ENCODE measurements around the gene NMNAT2. TPM values are rescaled to one million over a fixed set of nuclear protein-coding genes. Genes with fewer than 3 reads are reported as not detected.

Gene NMNAT2
- polyA plus RNA-seq, 1 donor from 2014 or later: 43.8 TPM

DNA sequence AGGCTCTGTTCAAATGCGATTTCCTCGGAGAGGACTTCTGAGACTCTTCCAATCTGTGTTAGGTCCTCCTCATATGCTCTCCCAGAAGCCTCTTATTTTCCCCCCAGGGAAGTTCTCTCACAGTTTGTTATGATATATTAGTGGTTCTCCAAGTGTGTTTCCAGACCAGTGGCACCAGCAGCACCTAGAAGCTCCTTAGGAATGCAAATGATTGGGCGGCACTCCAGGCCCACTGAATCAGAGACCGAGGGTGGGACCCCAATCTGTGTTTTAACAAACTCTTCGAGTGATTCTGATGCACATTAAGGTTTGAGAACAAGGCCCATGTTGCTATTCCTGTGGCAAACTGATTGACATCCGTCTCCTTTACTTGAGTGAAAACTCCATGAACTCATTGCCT lies 63.0 kb downstream of the NMNAT2 start:
- TF ChIP-seq EP300 (conservative IDR thresholded peaks at IDR 0.05; ENCODE audit: poor library complexity, severe bottlenecking): no peak
- TF ChIP-seq, protein P1, sequence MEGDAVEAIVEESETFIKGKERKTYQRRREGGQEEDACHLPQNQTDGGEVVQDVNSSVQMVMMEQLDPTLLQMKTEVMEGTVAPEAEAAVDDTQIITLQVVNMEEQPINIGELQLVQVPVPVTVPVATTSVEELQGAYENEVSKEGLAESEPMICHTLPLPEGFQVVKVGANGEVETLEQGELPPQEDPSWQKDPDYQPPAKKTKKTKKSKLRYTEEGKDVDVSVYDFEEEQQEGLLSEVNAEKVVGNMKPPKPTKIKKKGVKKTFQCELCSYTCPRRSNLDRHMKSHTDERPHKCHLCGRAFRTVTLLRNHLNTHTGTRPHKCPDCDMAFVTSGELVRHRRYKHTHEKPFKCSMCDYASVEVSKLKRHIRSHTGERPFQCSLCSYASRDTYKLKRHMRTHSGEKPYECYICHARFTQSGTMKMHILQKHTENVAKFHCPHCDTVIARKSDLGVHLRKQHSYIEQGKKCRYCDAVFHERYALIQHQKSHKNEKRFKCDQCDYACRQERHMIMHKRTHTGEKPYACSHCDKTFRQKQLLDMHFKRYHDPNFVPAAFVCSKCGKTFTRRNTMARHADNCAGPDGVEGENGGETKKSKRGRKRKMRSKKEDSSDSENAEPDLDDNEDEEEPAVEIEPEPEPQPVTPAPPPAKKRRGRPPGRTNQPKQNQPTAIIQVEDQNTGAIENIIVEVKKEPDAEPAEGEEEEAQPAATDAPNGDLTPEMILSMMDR (IDR thresholded peaks at IDR 0.05; ENCODE audit: poor library complexity, severe bottlenecking): no peak
- no peak for TF ChIP-seq TAF1 (IDR thresholded peaks at IDR 0.05; ENCODE audit: low read depth)
- no peak for TF ChIP-seq EZH2 (IDR thresholded peaks at IDR 0.05; ENCODE audit: borderline replicate concordance, insufficient read depth, low read length, poor library complexity, severe bottlenecking)
- no peak for TF ChIP-seq RAD21 (conservative IDR thresholded peaks at IDR 0.05)
- no peak for TF ChIP-seq SMC3 (conservative IDR thresholded peaks at IDR 0.05; ENCODE audit: poor library complexity)
- no peak for TF ChIP-seq MXI1 (conservative IDR thresholded peaks at IDR 0.05; ENCODE audit: poor library complexity, severe bottlenecking)
- TF ChIP-seq, protein P2, sequence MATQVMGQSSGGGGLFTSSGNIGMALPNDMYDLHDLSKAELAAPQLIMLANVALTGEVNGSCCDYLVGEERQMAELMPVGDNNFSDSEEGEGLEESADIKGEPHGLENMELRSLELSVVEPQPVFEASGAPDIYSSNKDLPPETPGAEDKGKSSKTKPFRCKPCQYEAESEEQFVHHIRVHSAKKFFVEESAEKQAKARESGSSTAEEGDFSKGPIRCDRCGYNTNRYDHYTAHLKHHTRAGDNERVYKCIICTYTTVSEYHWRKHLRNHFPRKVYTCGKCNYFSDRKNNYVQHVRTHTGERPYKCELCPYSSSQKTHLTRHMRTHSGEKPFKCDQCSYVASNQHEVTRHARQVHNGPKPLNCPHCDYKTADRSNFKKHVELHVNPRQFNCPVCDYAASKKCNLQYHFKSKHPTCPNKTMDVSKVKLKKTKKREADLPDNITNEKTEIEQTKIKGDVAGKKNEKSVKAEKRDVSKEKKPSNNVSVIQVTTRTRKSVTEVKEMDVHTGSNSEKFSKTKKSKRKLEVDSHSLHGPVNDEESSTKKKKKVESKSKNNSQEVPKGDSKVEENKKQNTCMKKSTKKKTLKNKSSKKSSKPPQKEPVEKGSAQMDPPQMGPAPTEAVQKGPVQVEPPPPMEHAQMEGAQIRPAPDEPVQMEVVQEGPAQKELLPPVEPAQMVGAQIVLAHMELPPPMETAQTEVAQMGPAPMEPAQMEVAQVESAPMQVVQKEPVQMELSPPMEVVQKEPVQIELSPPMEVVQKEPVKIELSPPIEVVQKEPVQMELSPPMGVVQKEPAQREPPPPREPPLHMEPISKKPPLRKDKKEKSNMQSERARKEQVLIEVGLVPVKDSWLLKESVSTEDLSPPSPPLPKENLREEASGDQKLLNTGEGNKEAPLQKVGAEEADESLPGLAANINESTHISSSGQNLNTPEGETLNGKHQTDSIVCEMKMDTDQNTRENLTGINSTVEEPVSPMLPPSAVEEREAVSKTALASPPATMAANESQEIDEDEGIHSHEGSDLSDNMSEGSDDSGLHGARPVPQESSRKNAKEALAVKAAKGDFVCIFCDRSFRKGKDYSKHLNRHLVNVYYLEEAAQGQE (IDR thresholded peaks at IDR 0.05; ENCODE audit: borderline replicate concordance): no peak
- no peak for TF ChIP-seq POLR2AphosphoS5 (IDR thresholded peaks at IDR 0.05)
- Histone ChIP-seq H3K4me3 (ENCODE audit: low read length) (no peak overlapping the region), H4K20me1 (ENCODE audit: insufficient read depth) (no peaks in the 10 kb centered on the region), H3K36me3 (ENCODE audit: insufficient read depth, low read length) (no peaks in the 10 kb centered on the region), H3K9me2 (ENCODE audit: insufficient read depth, low read length) (no peaks in the 10 kb centered on the region), H3K9me3 (ENCODE audit: low read length) (no peaks in the 10 kb centered on the region), H3K4me2 (ENCODE audit: low read length) (no peak overlapping the region), H3K27me3 (ENCODE audit: insufficient read depth, low read depth, low read length) (no peaks in the 10 kb centered on the region), H3K27ac (ENCODE audit: low read length) (no peak overlapping the region), H3F3A (ENCODE audit: insufficient read depth, low read length, poor library complexity, severe bottlenecking) (no peaks in the 10 kb centered on the region), H3K79me2 (replicated peaks; ENCODE audit: insufficient read depth, low read length) (no peaks in the 10 kb centered on the region), H3K9ac (ENCODE audit: low read length) (no peak overlapping the region), H2AFZ (ENCODE audit: low read depth, low read length) (no peak overlapping the region)

DNA sequence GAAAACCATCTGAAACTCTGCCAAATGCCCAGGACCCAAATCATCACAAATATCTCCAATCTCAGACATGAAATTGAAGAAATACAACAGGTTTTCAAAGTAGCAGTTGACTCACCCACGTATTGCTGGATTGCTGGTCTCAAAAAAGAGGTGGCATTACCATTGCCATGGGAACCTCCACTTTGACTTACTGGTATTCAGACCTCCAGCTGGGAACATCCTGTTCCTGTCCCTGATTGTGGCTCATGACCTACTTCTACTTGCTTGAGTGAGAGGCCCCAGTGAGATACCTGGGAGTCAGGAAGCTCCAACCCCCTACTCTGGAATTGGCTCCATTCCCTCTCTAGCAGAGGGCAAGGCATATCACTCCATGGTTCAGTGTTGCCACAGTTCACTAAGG lies 64.6 kb downstream of the NMNAT2 start:
- Histone ChIP-seq H3K4me2 (ENCODE audit: low read length) (no peak overlapping the region), H3K4me3 (ENCODE audit: low read length) (no peak overlapping the region), H3K36me3 (ENCODE audit: insufficient read depth, low read length) (no peaks in the 10 kb centered on the region), H4K20me1 (ENCODE audit: insufficient read depth) (no peaks in the 10 kb centered on the region), H3K27ac (ENCODE audit: low read length) (no peak overlapping the region), H3K9me2 (ENCODE audit: insufficient read depth, low read length) (no peaks in the 10 kb centered on the region), H3K9me3 (ENCODE audit: low read length) (no peaks in the 10 kb centered on the region), H3K79me2 (replicated peaks; ENCODE audit: insufficient read depth, low read length) (no peaks in the 10 kb centered on the region), H3F3A (ENCODE audit: insufficient read depth, low read length, poor library complexity, severe bottlenecking) (no peaks in the 10 kb centered on the region), H3K9ac (ENCODE audit: low read length) (no peak overlapping the region), H2AFZ (ENCODE audit: low read depth, low read length) (no peak overlapping the region), H3K27me3 (ENCODE audit: insufficient read depth, low read depth, low read length) (no peaks in the 10 kb centered on the region)
- no peak for TF ChIP-seq EP300 (conservative IDR thresholded peaks at IDR 0.05; ENCODE audit: poor library complexity, severe bottlenecking)

DNA sequence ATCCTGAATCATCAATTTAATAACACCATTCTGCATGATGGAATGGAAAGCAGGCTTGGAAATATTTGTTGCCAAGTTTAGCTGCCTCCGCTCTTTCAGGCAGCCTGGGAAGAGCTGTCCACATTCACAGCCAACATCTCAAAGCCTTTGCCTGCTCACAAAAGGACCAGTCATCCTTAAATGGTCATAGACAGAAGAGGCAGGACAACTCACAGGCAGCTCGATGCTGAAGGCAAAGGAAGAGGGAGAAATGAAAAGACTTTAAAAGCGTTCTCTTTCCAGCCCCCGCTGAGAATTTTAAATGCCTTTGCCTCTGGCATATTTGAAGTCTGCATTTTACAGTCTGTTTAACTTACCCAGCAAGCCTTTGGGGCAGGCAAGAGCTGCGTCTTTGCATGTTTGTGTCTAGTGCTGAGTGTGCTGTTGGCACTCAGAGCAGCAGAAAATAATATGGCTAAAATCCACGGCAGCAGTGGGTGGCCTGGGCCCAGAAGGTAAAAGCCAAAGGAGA lies 68.9 kb downstream of the NMNAT2 start:
- Histone ChIP-seq H3K9ac (ENCODE audit: low read length) (peak overlapping the region; percentile 13), H3K9me3 (ENCODE audit: low read length) (no peaks in the 10 kb centered on the region), H3K4me2 (ENCODE audit: low read length) (no peak overlapping the region), H3K4me3 (ENCODE audit: low read length) (peak overlapping the region; percentile 8), H3K36me3 (ENCODE audit: insufficient read depth, low read length) (no peaks in the 10 kb centered on the region), H3K9me2 (ENCODE audit: insufficient read depth, low read length) (no peaks in the 10 kb centered on the region), H3F3A (ENCODE audit: insufficient read depth, low read length, poor library complexity, severe bottlenecking) (no peaks in the 10 kb centered on the region), H3K27me3 (ENCODE audit: insufficient read depth, low read depth, low read length) (no peaks in the 10 kb centered on the region), H3K79me2 (replicated peaks; ENCODE audit: insufficient read depth, low read length) (no peaks in the 10 kb centered on the region), H2AFZ (ENCODE audit: low read depth, low read length) (no peak overlapping the region), H3K27ac (ENCODE audit: low read length) (peak overlapping the region; percentile 26), H4K20me1 (ENCODE audit: insufficient read depth) (no peaks in the 10 kb centered on the region)
- no peak for TF ChIP-seq TAF1 (IDR thresholded peaks at IDR 0.05; ENCODE audit: low read depth)
- TF ChIP-seq POLR2AphosphoS5 (IDR thresholded peaks at IDR 0.05): peak; percentile 29
- no peak for TF ChIP-seq EP300 (conservative IDR thresholded peaks at IDR 0.05; ENCODE audit: poor library complexity, severe bottlenecking)
- TF ChIP-seq RAD21 (conservative IDR thresholded peaks at IDR 0.05): no peak
- TF ChIP-seq SMC3 (conservative IDR thresholded peaks at IDR 0.05; ENCODE audit: poor library complexity): no peak
- TF ChIP-seq EZH2 (IDR thresholded peaks at IDR 0.05; ENCODE audit: borderline replicate concordance, insufficient read depth, low read length, poor library complexity, severe bottlenecking): no peak
- TF ChIP-seq MXI1 (conservative IDR thresholded peaks at IDR 0.05; ENCODE audit: poor library complexity, severe bottlenecking): no peak
- TF ChIP-seq, protein P1 (IDR thresholded peaks at IDR 0.05; ENCODE audit: poor library complexity, severe bottlenecking): no peak
